K562 (cell line): Measurements from ENCODE around the gene NDST4. TPM values are rescaled to one million over a fixed set of nuclear protein-coding genes. Genes with fewer than 3 reads are reported as not detected.

Source experiments
- ATAC-seq: fragments of 200-7000 bp; cut with Tn5 transposase; 3 replicates; pipeline ENCODE4 v1.9.1; 2020; ENCODE audit warnings: moderate library complexity
- BruUV-seq: library from RNA; stranded (reverse); fragments of 400-500 nt; replicated peaks from 2 replicates; lab custom pipeline; 2021; lab: Mats Ljungman, UMichigan
- CTCF ChIA-PET: fragments of 300-600 bp; formaldehyde crosslinking; extraction: SDS; loops from one replicate; lab custom pipeline; 2021; ENCODE audit warnings: low intra/inter-chr PET ratio; lab: Yijun Ruan, JAX
- POLR2A ChIA-PET: fragments of 300-600, 350-650 bp; sonication (Branson Sonifier 250); formaldehyde crosslinking; extraction: SDS; loops from one replicate; lab custom pipeline; 2021; ENCODE audit warnings: antibody characterized with exemption, inconsistent platforms; lab: Yijun Ruan, JAX
- DNase-seq, 4 experiments: peaks; one replicate each; pipeline versions ENCODE4 v3.0.0 to v3.0.0-alpha.2; 2011 to 2018; ENCODE audit warnings: low spot score in 3 of 4, mixed read lengths in 3 of 4; ENCODE audit errors: extremely low read depth in 1 of 4
- FAIRE-seq: peaks from 2 replicates; lab custom pipeline; 2011; peaks lifted over from hg19 to GRCh38; lab: Jason Lieb, UNC
- H2AFZ ChIP-seq: 2 replicates; pipeline ENCODE4 v1.6.0; 2011; ENCODE audit warnings: low read depth, low read length, control low read depth, inconsistent platforms
- H3K27ac ChIP-seq: fragments of 200-600 bp; 3 replicates; pipeline ENCODE4 v1.8.0; 2011; ENCODE audit warnings: low read depth, mild to moderate bottlenecking, control low read depth, inconsistent platforms, low read length, moderate library complexity, mixed read lengths; ENCODE audit errors: extremely low read depth
- H3K27me3 ChIP-seq, 2 experiments: fragments of 300-600 bp in 1 of 2; 2 replicates in 1 of 2; 3 replicates in 1 of 2; pipeline versions ENCODE4 v1.6.0 to v1.8.0; 2011; ENCODE audit warnings: inconsistent platforms in 2 of 2, low read length in 2 of 2, mild to moderate bottlenecking in 1 of 2, mixed read lengths in 1 of 2, moderate library complexity in 1 of 2; ENCODE audit not compliant: control insufficient read depth in 2 of 2, insufficient read depth in 2 of 2
- H3K36me3 ChIP-seq: fragments of 300-600 bp; 3 replicates; pipeline ENCODE4 v1.8.0; 2011; ENCODE audit warnings: mild to moderate bottlenecking, low read length, inconsistent platforms; ENCODE audit not compliant: control insufficient read depth, insufficient read depth
- H3K4me1 ChIP-seq, 2 experiments: fragments of 200-600 bp in 1 of 2; replicated peaks in 1 of 2; 2 replicates in 1 of 2; 3 replicates in 1 of 2; pipeline versions ENCODE4 v1.5.1 to v1.8.0; 2011; ENCODE audit warnings: inconsistent platforms in 2 of 2, low read length in 2 of 2, mild to moderate bottlenecking in 1 of 2, mixed read lengths in 1 of 2, moderate library complexity in 1 of 2; ENCODE audit not compliant: control insufficient read depth in 2 of 2, insufficient read depth in 2 of 2
- H3K4me2 ChIP-seq: 2 replicates; pipeline ENCODE4 v1.6.1; 2011; ENCODE audit warnings: low read length, control low read depth, inconsistent platforms, mixed read lengths; ENCODE audit not compliant: insufficient read depth
- H3K4me3 ChIP-seq: fragments of 200-600 bp; sonication (generic), shearing (Covaris generic); 2 replicates; pipeline ENCODE4 v1.5.1; 2016; ENCODE audit warnings: control low read depth, inconsistent platforms
- H3K79me2 ChIP-seq: fragments of 200-600 bp; 3 replicates; pipeline ENCODE4 v1.8.0; 2011; ENCODE audit warnings: low read length, inconsistent platforms; ENCODE audit not compliant: control insufficient read depth, insufficient read depth
- H3K9ac ChIP-seq, 2 experiments: 2 replicates each; pipeline versions ENCODE4 v1.6.0 to v1.6.1; 2011; ENCODE audit warnings: low read depth in 2 of 2, low read length in 2 of 2, control low read depth in 1 of 2, inconsistent platforms in 1 of 2, mild to moderate bottlenecking in 1 of 2, mixed read lengths in 1 of 2; ENCODE audit not compliant: insufficient read depth in 1 of 2
- H3K9me1 ChIP-seq: one replicate; pipeline ENCODE4 v1.6.0; 2011; ENCODE audit warnings: inconsistent platforms, mild to moderate bottlenecking, low read length, moderate library complexity; ENCODE audit not compliant: control insufficient read depth, insufficient read depth
- H3K9me3 ChIP-seq: replicated peaks from 2 replicates; pipeline ENCODE4 v1.5.1; 2011; ENCODE audit warnings: low read depth, low read length, inconsistent platforms; ENCODE audit not compliant: control insufficient read depth, insufficient read depth
- H4K20me1 ChIP-seq: replicated peaks from 2 replicates; pipeline ENCODE4 v1.6.1; 2011; ENCODE audit warnings: low read length, inconsistent platforms, mixed read lengths; ENCODE audit not compliant: control insufficient read depth, insufficient read depth
- ILK ChIP-seq: fragments of 450-650 bp; IDR thresholded peaks from 2 replicates; pipeline ENCODE4 v1.6.1; 2016; ENCODE audit warnings: missing genetic modification characterization, low read depth, mild to moderate bottlenecking, missing compliant biosample characterization, moderate library complexity, borderline replicate concordance
- MEIS2 ChIP-seq: fragments of 450-650 bp; IDR thresholded peaks from 2 replicates; pipeline ENCODE4 v1.6.1; 2014; ENCODE audit warnings: mild to moderate bottlenecking; ENCODE audit not compliant: partially characterized antibody
- PBX2 ChIP-seq, 2 experiments: IDR thresholded peaks in 1 of 2; conservative IDR thresholded peaks in 1 of 2; 2 replicates each; pipeline ENCODE4 v1.6.1; 2016; ENCODE audit warnings: low read depth in 2 of 2, mild to moderate bottlenecking in 1 of 2, missing compliant biosample characterization in 1 of 2, missing genetic modification characterization in 1 of 2, moderate library complexity in 1 of 2
- PTRF ChIP-seq: fragments of 450-650 bp; IDR thresholded peaks from 2 replicates; pipeline ENCODE4 v1.6.1; 2016; ENCODE audit warnings: mild to moderate bottlenecking, missing genetic modification characterization, missing compliant biosample characterization
- ZFP91 ChIP-seq: sonication (generic); formaldehyde crosslinking; IDR thresholded peaks from 2 replicates; pipeline ENCODE4 v1.8.0; 2022; ENCODE audit warnings: mild to moderate bottlenecking, missing genetic modification reagents
- ZNF224 ChIP-seq: sonication (generic); formaldehyde crosslinking; IDR thresholded peaks from 2 replicates; pipeline ENCODE4 v1.8.0; 2022; ENCODE audit warnings: mild to moderate bottlenecking, missing genetic modification reagents
- ZNF24 ChIP-seq: fragments of 450-650 bp; IDR thresholded peaks from 2 replicates; pipeline ENCODE4 v1.6.1; 2016
- ZNF764 ChIP-seq: fragments of 250-450 bp; sonication (Bioruptor Pico); IDR thresholded peaks from 2 replicates; pipeline ENCODE4 v1.4.0; 2020; ENCODE audit warnings: low read depth, mild to moderate bottlenecking, moderate library complexity
- WGBS: fragments of 100-300 bp; shearing (Covaris generic); methylation state at CpG from one replicate; pipeline ENCODE4 v1.1.6; 2016; ENCODE audit warnings: low coverage, mixed read lengths; ENCODE audit not compliant: insufficient coverage; ENCODE audit errors: missing lambda C conversion rate; 5-methylcytosine and 5-hydroxymethylcytosine counted together
- in situ Hi-C: fragments of 300-500 bp; cut with MboI; formaldehyde crosslinking; loops from 4 replicates; pipeline ENCODE4 v1.15.0; 2018; ENCODE audit warnings: inconsistent platforms, mixed read lengths
- intact Hi-C: fragments of 100-400 bp; cut with micrococcal nuclease; formaldehyde crosslinking; loops from 2 replicates; pipeline ENCODE4 v1.14.2; 2022
- polyA plus RNA-seq, 8 experiments: library from polyadenylated mRNA; depleted of rRNA in 4 of 8; stranded (reverse) in 5 of 8; unstranded in 3 of 8; fragments of >200 nt; fragmentation: Nextera tagmentation in 2 of 8; fragmentation: Illumina TruSeq in 1 of 8; extraction: Ambion mirVana in 2 of 8; extraction: Trizol in 1 of 8; gene quantifications; 2 replicates each; pipeline versions ENCODE4 v1.2.1 to v1.2.3, GENCODE V29; 2011 to 2014; ENCODE audit warnings: inconsistent platforms in 1 of 8, missing spikeins in 1 of 8
- total RNA-seq, 7 experiments: library from RNA; depleted of rRNA in 6 of 7; stranded (reverse); fragments of >200 nt in 6 of 7; fragmentation: Illumina TruSeq in 2 of 7; extraction: Trizol in 2 of 7; gene quantifications; 2 replicates each; pipeline versions ENCODE4 v1.2.1 to v1.2.3, GENCODE V29; 2011 to 2021; ENCODE audit warnings: low replicate concordance in 1 of 7

Gene NDST4
- total and polyA plus RNA-seq, 9 of the 15 experiments (the other 6 are each of a cell fraction or from before 2014, with no cell fraction given), result not detected

- TF ChIP-seq ZNF224 (CRISPR knock-in tag), result no peak
- H3K9me1 ChIP-seq, result no peaks in the 10 kb centered on the region
- no peaks in the 10 kb centered on the region for H3K4me1 ChIP-seq
- 4% methylated on average over 13 of the region's 13 CpGs for WGBS
- H3K4me3 ChIP-seq, result no peak overlapping the region
- no peak overlapping the region for H3K27ac ChIP-seq
- POLR2A ChIA-PET, result no interaction called here
- no peaks in the 10 kb centered on the region for H3K27me3 ChIP-seq
- H3K9ac ChIP-seq, result no peak overlapping the region
- DNase-seq (no peak), FAIRE-seq (no peak), ATAC-seq (no peak)
- CTCF ChIA-PET, result no interaction called here
- H4K20me1 ChIP-seq, result no peaks in the 10 kb centered on the region
- in situ Hi-C loops, result no loop called here
- H3K4me2 ChIP-seq, result no peak overlapping the region
- intact Hi-C loops, result loop anchor here (5.0 kb wide), 1 partner anchor 660 kb away; no protein-coding TSS in a partner anchor
- no TSS peak for BruUV-seq
- no peaks in the 10 kb centered on the region for H3K79me2 ChIP-seq
- H3K9me3 ChIP-seq, result no peaks in the 10 kb centered on the region
- no peaks in the 10 kb centered on the region for H3K36me3 ChIP-seq
- no peak overlapping the region for H2AFZ ChIP-seq
These were observed 191.4 kb downstream of the NDST4 start for GRCh38 chr4:114921790-114922591.

- Histone ChIP-seq H3K9me3 (no peaks in the 10 kb centered on the region), H3K4me3 (no peak overlapping the region), H2AFZ (no peak overlapping the region), H3K27me3 (no peaks in the 10 kb centered on the region), H3K9me1 (no peaks in the 10 kb centered on the region), H3K9ac (no peak overlapping the region), H3K4me2 (no peak overlapping the region), H3K36me3 (no peaks in the 10 kb centered on the region), H3K27ac (no peak overlapping the region), H4K20me1 (no peaks in the 10 kb centered on the region), H3K79me2 (no peaks in the 10 kb centered on the region), H3K4me1 (no peaks in the 10 kb centered on the region)
- no peak for DNase-seq
- intact Hi-C loops, result loop anchor here (5.0 kb wide), 1 partner anchor 661 kb away; no protein-coding TSS in a partner anchor
- no peak for FAIRE-seq
- ChIA-PET POLR2A (no interaction called here), CTCF (no interaction called here)
- in situ Hi-C loops, result no loop called here
- no TSS peak for BruUV-seq
- no peak for ATAC-seq
- WGBS, result 0% methylated on average over 3 of the region's 3 CpGs
- no peak for TF ChIP-seq ZNF24
- no peak for TF ChIP-seq ZFP91 (CRISPR knock-in tag)
- no peak for TF ChIP-seq ILK (tag)
- TF ChIP-seq ZNF764 (CRISPR knock-in tag), result no peak
- no peak for TF ChIP-seq PTRF (tag)
- no peak for TF ChIP-seq MEIS2
- TF ChIP-seq PBX2 (CRISPR knock-in tag; IDR thresholded peaks at IDR 0.05; ENCODE audit: low read depth), result no peak
- no peak for TF ChIP-seq PBX2 (tag; conservative IDR thresholded peaks at IDR 0.05; ENCODE audit: low read depth)
These were observed 192.2 kb downstream of the NDST4 start for GRCh38 chr4:114921191-114921590.
